ENCODE measurements around the gene OSBPL9. TPM values are rescaled to one million over a fixed set of nuclear protein-coding genes. Genes with fewer than 3 reads are reported as not detected.
A peak's percentile ranks its signal among the peaks of the same experiment; 100 is the strongest.
"Not testable (repeated sequence)": the region's sequence is repeated elsewhere in the genome, so short reads cannot be mapped to it uniquely, and the experiment has no call there.

Gene OSBPL9
- total and polyA plus RNA-seq, 2 donors = 46.3 to 117 TPM

GRCh38 chr1:51726051-51726450, 109.2 kb downstream of the OSBPL9 start:
- H3K4me1 ChIP-seq (ENCODE audit: insufficient read depth) = no peaks in the 10 kb centered on the region
- no peak overlapping the region for H3K27ac ChIP-seq (ENCODE audit: low read depth)
- H3K4me3 ChIP-seq (ENCODE audit: low read depth, low read length) = no peak overlapping the region
- DNase-seq (ENCODE audit: extremely low spot score) = no peak
- H3K36me3 ChIP-seq (ENCODE audit: insufficient read depth) = no peaks in the 10 kb centered on the region

GRCh38 chr1:51726544-51727225, 109.8 kb downstream of the OSBPL9 start:
- H3K4me3 ChIP-seq (ENCODE audit: low read depth, low read length) = no peak overlapping the region
- WGBS = 87% methylated on average over 2 of the region's 2 CpGs
- DNase-seq (ENCODE audit: extremely low spot score) = no peak
- H3K36me3 ChIP-seq (ENCODE audit: insufficient read depth) = no peaks in the 10 kb centered on the region
- H3K4me1 ChIP-seq (ENCODE audit: insufficient read depth) = no peaks in the 10 kb centered on the region
- H3K27ac ChIP-seq (ENCODE audit: low read depth) = no peak overlapping the region

GRCh38 chr1:51727366-51727765, 110.5 kb downstream of the OSBPL9 start:
- whole genome bisulfite sequencing = 93% methylated on average over 4 of the region's 4 CpGs
- Histone ChIP-seq H3K4me3 (ENCODE audit: low read depth, low read length) (no peak overlapping the region), H3K4me1 (ENCODE audit: insufficient read depth) (no peaks in the 10 kb centered on the region), H3K27ac (ENCODE audit: low read depth) (no peak overlapping the region), H3K36me3 (ENCODE audit: insufficient read depth) (no peaks in the 10 kb centered on the region)
- DNase-seq (ENCODE audit: extremely low spot score) = no peak

GRCh38 chr1:51728611-51729155, 111.8 kb downstream of the OSBPL9 start:
- WGBS = 44% methylated on average over 12 of the region's 12 CpGs
- H3K4me1 ChIP-seq (ENCODE audit: insufficient read depth) = no peaks in the 10 kb centered on the region
- H3K36me3 ChIP-seq (ENCODE audit: insufficient read depth) = no peaks in the 10 kb centered on the region
- H3K4me3 ChIP-seq (ENCODE audit: low read depth, low read length) = peak overlapping the region; percentile 42
- H3K27ac ChIP-seq (ENCODE audit: low read depth) = no peak overlapping the region
- DNase-seq (ENCODE audit: extremely low spot score) = no peak

- no peak overlapping the region for H3K27ac ChIP-seq (ENCODE audit: low read depth)
- DNase-seq (ENCODE audit: extremely low spot score) = peak; percentile 62
- WGBS = under 1% methylated on average over 53 of the region's 53 CpGs
- H3K4me3 ChIP-seq (ENCODE audit: low read depth, low read length) = peak overlapping the region; percentile 42
- H3K4me1 ChIP-seq (ENCODE audit: insufficient read depth) = no peaks in the 10 kb centered on the region
- H3K36me3 ChIP-seq (ENCODE audit: insufficient read depth) = no peaks in the 10 kb centered on the region
Measured at GRCh38 chr1:51729156-51729823, 112.4 kb downstream of the OSBPL9 start.

GRCh38 chr1:51729824-51730301, 113.0 kb downstream of the OSBPL9 start:
- H3K4me1 ChIP-seq (ENCODE audit: insufficient read depth) = no peaks in the 10 kb centered on the region
- H3K27ac ChIP-seq (ENCODE audit: low read depth) = peak overlapping the region; percentile 39
- DNase-seq (ENCODE audit: extremely low spot score) = no peak
- H3K4me3 ChIP-seq (ENCODE audit: low read depth, low read length) = peak overlapping the region; percentile 42
- no peaks in the 10 kb centered on the region for H3K36me3 ChIP-seq (ENCODE audit: insufficient read depth)
- 20% methylated on average over 28 of the region's 28 CpGs for WGBS

GRCh38 chr1:51731998-51732397, 115.1 kb downstream of the OSBPL9 start:
- Histone ChIP-seq H3K36me3 (ENCODE audit: insufficient read depth) (no peaks in the 10 kb centered on the region), H3K4me1 (ENCODE audit: insufficient read depth) (peaks cover 3% of the 10 kb centered on the region), H3K27ac (ENCODE audit: low read depth) (no peak overlapping the region), H3K4me3 (ENCODE audit: low read depth, low read length) (no peak overlapping the region)
- WGBS = 76% methylated on average over 4 of the region's 4 CpGs
- DNase-seq (ENCODE audit: extremely low spot score) = no peak

GRCh38 chr1:51732701-51733425, 116.0 kb downstream of the OSBPL9 start:
- 92% methylated on average over 4 of the region's 4 CpGs for WGBS
- Histone ChIP-seq H3K4me1 (ENCODE audit: insufficient read depth) (peaks cover 3% of the 10 kb centered on the region), H3K36me3 (ENCODE audit: insufficient read depth) (no peaks in the 10 kb centered on the region), H3K27ac (ENCODE audit: low read depth) (no peak overlapping the region), H3K4me3 (ENCODE audit: low read depth, low read length) (no peak overlapping the region)
- no peak for DNase-seq (ENCODE audit: extremely low spot score)

GRCh38 chr1:51733426-51733774, 116.5 kb downstream of the OSBPL9 start:
- not testable (repeated sequence) for DNase-seq (ENCODE audit: extremely low spot score); H3K27ac ChIP-seq (ENCODE audit: low read depth); H3K4me1 ChIP-seq (ENCODE audit: insufficient read depth); H3K36me3 ChIP-seq (ENCODE audit: insufficient read depth); H3K4me3 ChIP-seq (ENCODE audit: low read depth, low read length)
- WGBS = 81% methylated on average over 7 of the region's 7 CpGs

- 73% methylated on average over 7 of the region's 7 CpGs for WGBS
- Histone ChIP-seq H3K36me3 (ENCODE audit: insufficient read depth) (no peaks in the 10 kb centered on the region), H3K4me3 (ENCODE audit: low read depth, low read length) (no peak overlapping the region), H3K27ac (ENCODE audit: low read depth) (no peak overlapping the region), H3K4me1 (ENCODE audit: insufficient read depth) (peaks cover 3% of the 10 kb centered on the region)
- DNase-seq (ENCODE audit: extremely low spot score) = no peak
Measured at GRCh38 chr1:51733793-51734522, 117.1 kb downstream of the OSBPL9 start.

- WGBS = 57% methylated on average over 7 of the region's 7 CpGs
- no peak for DNase-seq (ENCODE audit: extremely low spot score)
- Histone ChIP-seq H3K36me3 (ENCODE audit: insufficient read depth) (no peaks in the 10 kb centered on the region), H3K4me1 (ENCODE audit: insufficient read depth) (peaks cover 3% of the 10 kb centered on the region), H3K27ac (ENCODE audit: low read depth) (peak overlapping the region; percentile 45), H3K4me3 (ENCODE audit: low read depth, low read length) (no peak overlapping the region)
Measured at GRCh38 chr1:51734896-51735745, 118.2 kb downstream of the OSBPL9 start.

GRCh38 chr1:51735746-51736254, 118.9 kb downstream of the OSBPL9 start:
- no peak overlapping the region for H3K4me3 ChIP-seq (ENCODE audit: low read depth, low read length)
- no peak overlapping the region for H3K27ac ChIP-seq (ENCODE audit: low read depth)
- no peaks in the 10 kb centered on the region for H3K36me3 ChIP-seq (ENCODE audit: insufficient read depth)
- H3K4me1 ChIP-seq (ENCODE audit: insufficient read depth) = peaks cover 3% of the 10 kb centered on the region
- no peak for DNase-seq (ENCODE audit: extremely low spot score)
- WGBS = 64% methylated on average over 5 of the region's 5 CpGs

All from urinary bladder (tissue), 4 donors.